ENCODE measurements around the gene SPOCD1.

Gene SPOCD1

GRCh38 chr1:31755850-31756492 lies 59.9 kb downstream of the SPOCD1 start:
- no peak for DNase-seq (ENCODE audit: low read depth)

- DNase-seq (ENCODE audit: low read depth): no peak
Observed at GRCh38 chr1:31755197-31755611, 60.6 kb downstream of the SPOCD1 start.

- no peak for DNase-seq (ENCODE audit: low read depth)
Observed at GRCh38 chr1:31754397-31754796, 61.4 kb downstream of the SPOCD1 start.

GRCh38 chr1:31753707-31754349 lies 62.0 kb downstream of the SPOCD1 start:
- DNase-seq (ENCODE audit: low read depth): no peak

- no peak for DNase-seq (ENCODE audit: low read depth)
Observed at GRCh38 chr1:31752952-31753475, 62.8 kb downstream of the SPOCD1 start.

- DNase-seq (ENCODE audit: low read depth): no peak
Observed at GRCh38 chr1:31752258-31752657, 63.6 kb downstream of the SPOCD1 start.

- no peak for DNase-seq (ENCODE audit: low read depth)
Observed at GRCh38 chr1:31751822-31752241, 64.0 kb downstream of the SPOCD1 start.

GRCh38 chr1:31750858-31751510 lies 64.8 kb downstream of the SPOCD1 start:
- DNase-seq (ENCODE audit: low read depth): peak; percentile 73

GRCh38 chr1:31749785-31750735 lies 65.8 kb downstream of the SPOCD1 start:
- DNase-seq (ENCODE audit: low read depth): no peak

GRCh38 chr1:31748365-31748764 lies 67.5 kb downstream of the SPOCD1 start:
- DNase-seq (ENCODE audit: low read depth): no peak

GRCh38 chr1:31747304-31747703 lies 68.5 kb downstream of the SPOCD1 start:
- DNase-seq (ENCODE audit: low read depth): no peak

- no peak for DNase-seq (ENCODE audit: low read depth)
Observed at GRCh38 chr1:31746687-31747086, 69.1 kb downstream of the SPOCD1 start.

- DNase-seq (ENCODE audit: low read depth): no peak
Observed at GRCh38 chr1:31745946-31746670, 69.7 kb downstream of the SPOCD1 start.

GRCh38 chr1:31745096-31745945 lies 70.5 kb downstream of the SPOCD1 start:
- peak; percentile 64 for DNase-seq (ENCODE audit: low read depth)

GRCh38 chr1:31744165-31744888 lies 71.5 kb downstream of the SPOCD1 start:
- no peak for DNase-seq (ENCODE audit: low read depth)

- DNase-seq (ENCODE audit: low read depth): no peak
Observed at GRCh38 chr1:31742462-31743212, 73.2 kb downstream of the SPOCD1 start.
